Midbrain (tissue), 1 donor: ENCODE results near the gene ZNF407.

Source experiments
- DNase-seq: peaks from one replicate; lab custom pipeline; 2025; lab: John Stamatoyannopoulos, UW

The ZNF407 gene

GRCh38 chr18:74672371-74672770 lies 74.7 kb downstream of the ZNF407 start:
- no peak for DNase-seq

- no peak for DNase-seq
These were observed 76.8 kb downstream of the ZNF407 start for GRCh38 chr18:74674487-74674886.

DNA sequence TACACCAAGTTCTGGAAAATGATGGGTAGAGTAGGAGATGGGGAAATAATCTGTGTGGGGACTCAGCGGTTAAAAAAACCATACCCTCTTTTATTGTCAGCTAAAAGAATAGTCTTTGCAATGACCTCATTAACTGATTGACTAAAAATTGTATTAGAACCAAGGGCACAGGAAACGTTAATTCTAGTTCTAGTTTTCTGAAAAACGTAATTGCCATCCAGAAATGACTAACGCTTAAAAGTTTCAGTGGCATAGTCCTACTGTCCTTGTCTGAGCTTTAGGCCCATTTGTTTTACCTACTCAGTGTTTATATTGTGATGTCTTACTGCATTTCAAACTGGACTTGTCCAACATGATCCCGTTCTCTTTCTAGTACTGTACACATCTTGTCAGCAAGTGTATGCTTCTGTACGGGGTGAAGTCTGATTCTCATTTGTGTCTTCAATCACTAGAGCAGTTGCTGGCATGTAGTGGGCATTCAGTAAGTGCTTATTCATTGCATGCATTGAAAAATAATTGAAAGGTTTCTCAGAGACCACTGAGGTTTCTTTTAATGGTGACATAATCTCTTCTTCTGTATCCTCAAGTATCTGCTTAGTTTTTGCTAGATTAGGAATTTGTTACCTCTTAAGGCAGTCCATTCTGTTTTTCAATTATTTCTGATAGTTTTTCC lies 81.5 kb downstream of the ZNF407 start:
- no peak for DNase-seq

- DNase-seq, result no peak
These were observed 82.0 kb downstream of the ZNF407 start for GRCh38 chr18:74679679-74680076.

GRCh38 chr18:74682141-74682990 lies 84.7 kb downstream of the ZNF407 start:
- DNase-seq, result no peak

GRCh38 chr18:74682991-74683297 lies 85.3 kb downstream of the ZNF407 start:
- no peak for DNase-seq

GRCh38 chr18:74683573-74683972 lies 85.9 kb downstream of the ZNF407 start:
- DNase-seq, result no peak

GRCh38 chr18:74689251-74689650 lies 91.6 kb downstream of the ZNF407 start:
- DNase-seq, result no peak

- no peak for DNase-seq
These were observed 94.8 kb downstream of the ZNF407 start for GRCh38 chr18:74692367-74693013.

GRCh38 chr18:74694436-74694835 lies 96.8 kb downstream of the ZNF407 start:
- DNase-seq, result no peak

DNA sequence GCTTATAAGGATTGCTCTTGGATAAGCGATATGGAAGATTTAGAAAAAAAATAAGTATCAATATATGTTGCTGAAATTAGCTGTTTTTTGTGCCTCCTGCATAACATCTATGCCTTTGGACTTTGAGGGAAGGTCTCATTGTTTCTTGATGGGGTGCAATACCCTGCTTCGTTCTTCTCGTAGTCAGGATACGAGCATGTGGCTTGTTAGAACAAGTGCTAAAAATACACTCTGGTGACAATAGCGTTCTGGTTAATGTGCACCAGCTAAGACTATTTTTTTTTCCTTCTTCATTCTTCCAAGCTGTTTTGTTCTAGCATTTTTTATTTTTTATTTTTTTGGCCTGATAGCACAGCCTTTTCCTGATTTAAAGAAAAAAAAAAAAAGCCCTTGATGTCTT lies 97.5 kb downstream of the ZNF407 start:
- no peak for DNase-seq

- DNase-seq, result no peak
These were observed 101.2 kb downstream of the ZNF407 start for GRCh38 chr18:74698881-74699280.

- DNase-seq, result no peak
These were observed 101.8 kb downstream of the ZNF407 start for GRCh38 chr18:74699455-74699854.

- no peak for DNase-seq
These were observed 105.3 kb downstream of the ZNF407 start for GRCh38 chr18:74702950-74703349.

- no peak for DNase-seq
These were observed 110.5 kb downstream of the ZNF407 start for GRCh38 chr18:74708169-74708568.

GRCh38 chr18:74709452-74709851 lies 111.8 kb downstream of the ZNF407 start:
- DNase-seq, result no peak

DNA sequence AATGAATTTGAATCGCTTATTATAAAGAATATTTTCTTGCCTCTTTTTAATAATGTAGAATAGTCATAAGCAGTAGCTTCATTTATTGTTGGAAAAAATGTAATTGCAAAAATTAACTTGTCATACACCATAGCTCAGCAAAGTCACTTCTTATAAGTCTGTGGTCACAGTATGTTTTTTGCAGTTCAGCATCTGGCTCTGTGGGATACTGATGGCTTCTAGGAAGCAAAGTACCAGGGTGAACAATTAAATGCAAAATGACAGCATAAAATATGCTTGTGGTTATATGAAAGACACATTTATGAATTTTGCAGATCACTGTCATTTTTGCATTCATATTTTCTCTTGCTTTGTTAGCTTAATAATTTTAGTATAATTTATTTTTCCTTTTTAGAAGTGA lies 116.5 kb downstream of the ZNF407 start:
- no peak for DNase-seq

GRCh38 chr18:74714791-74715190 lies 117.1 kb downstream of the ZNF407 start:
- DNase-seq, result no peak

DNA sequence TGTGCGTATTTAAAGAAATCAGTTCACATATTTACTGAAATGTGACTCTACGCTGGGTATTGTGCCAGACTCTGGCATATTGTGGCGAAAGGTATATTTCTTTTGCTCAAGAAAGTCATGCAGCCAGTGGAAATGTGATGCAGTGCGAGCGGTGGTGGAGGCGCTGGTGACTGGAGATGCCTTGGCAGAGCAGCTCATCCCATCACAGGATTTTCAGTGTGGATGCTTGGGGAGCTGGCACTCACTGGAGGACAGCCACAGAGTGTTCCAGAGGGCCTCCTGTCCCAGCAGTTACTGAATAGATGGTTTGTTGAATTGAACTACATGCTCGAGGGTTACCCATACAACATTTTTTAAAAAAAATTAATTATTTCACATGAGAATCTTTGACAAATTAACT lies 117.6 kb downstream of the ZNF407 start:
- DNase-seq, result peak; percentile 57

DNA sequence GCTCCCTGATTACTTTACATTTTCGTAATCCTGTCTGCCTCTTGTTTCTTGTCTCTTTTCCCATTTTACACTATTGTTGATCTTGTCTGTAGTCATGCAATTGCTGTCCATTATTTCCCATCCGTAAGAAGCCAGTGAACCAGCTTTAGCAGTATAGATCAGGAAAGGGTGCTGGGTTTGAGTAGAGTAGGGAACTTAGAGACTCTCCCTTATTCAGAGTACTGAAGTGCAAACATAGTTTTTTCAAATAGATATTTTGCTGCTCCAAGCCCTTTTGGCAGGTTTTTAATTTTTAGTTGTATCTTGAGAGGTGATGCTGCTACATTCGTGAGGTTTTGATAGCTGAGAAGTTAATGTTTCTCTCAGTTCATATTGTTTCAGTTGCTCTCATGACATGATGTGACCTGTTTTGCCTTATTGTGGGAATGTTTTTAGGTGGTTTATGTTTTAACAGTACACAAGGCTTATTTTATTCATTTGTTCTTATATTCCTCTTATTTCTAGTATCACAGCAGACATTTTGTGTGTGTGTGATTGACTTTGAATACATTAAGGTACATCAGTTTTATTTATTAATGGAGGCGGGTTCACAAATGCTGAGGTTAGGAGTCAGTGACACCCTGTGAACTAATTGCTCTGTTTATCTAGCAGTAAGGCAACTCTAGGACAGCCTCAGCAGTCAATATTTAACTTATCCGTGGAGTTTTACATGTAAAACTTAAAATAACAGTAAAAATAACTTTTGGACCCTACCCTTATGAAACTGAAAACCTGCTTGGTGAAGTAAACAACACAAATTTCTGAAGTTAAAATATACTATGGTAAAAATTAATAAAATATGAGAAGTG lies 118.4 kb downstream of the ZNF407 start:
- DNase-seq, result no peak

- DNase-seq, result no peak
These were observed 120.6 kb downstream of the ZNF407 start for GRCh38 chr18:74718312-74718711.

GRCh38 chr18:74722237-74722636 lies 124.6 kb downstream of the ZNF407 start:
- no peak for DNase-seq
